Adrenal gland (tissue), 12 donors: Measurements from ENCODE around the gene RUNX3. TPM values are rescaled to one million over a fixed set of nuclear protein-coding genes. Genes with fewer than 3 reads are reported as not detected.

Experiments
- DNase-seq, 7 donors: peaks; one replicate each; pipeline ENCODE4 v3.0.0-alpha.2; 2019 to 2020
- H3K27ac ChIP-seq, 5 donors: fragments of 200-600 bp; sonication (generic) in 4 of 5; 1 replicate in 3 of 5; 2 replicates in 2 of 5; pipeline versions ENCODE4 v1.5.1 to v1.8.0; 2016 to 2020; ENCODE audit warnings: mild to moderate bottlenecking in 1 of 5
- H3K27me3 ChIP-seq: fragments of 200-600 bp; 2 replicates; pipeline ENCODE4 v1.8.0; 2021
- H3K36me3 ChIP-seq, 2 donors: fragments of 200-600 bp; replicated peaks in 1 of 2; 1 replicate in 1 of 2; 2 replicates in 1 of 2; pipeline versions ENCODE4 v1.5.1 to v1.8.0; 2018 to 2022
- H3K4me1 ChIP-seq, 2 donors: fragments of 200-600 bp; replicated peaks in 1 of 2; 1 replicate in 1 of 2; 2 replicates in 1 of 2; pipeline versions ENCODE4 v1.5.1 to v1.8.0; 2018 to 2021
- H3K4me3 ChIP-seq, 4 donors: fragments of 200-600 bp; sonication (generic) in 3 of 4; one replicate each; pipeline ENCODE4 v1.5.1; 2016 to 2018
- H3K9me3 ChIP-seq, 3 donors: fragments of 200-600 bp; sonication (generic) in 1 of 3; replicated peaks in 1 of 3; 1 replicate in 2 of 3; 2 replicates in 1 of 3; pipeline versions ENCODE4 v1.5.1 to v1.8.0; 2016 to 2021
- CTCF ChIP-seq, 6 experiments: fragments of 450-650 bp in 4 of 6; fragments of 200-600 bp in 2 of 6; sonication (generic) in 1 of 6; IDR thresholded peaks; 1 replicate in 5 of 6; 2 replicates in 1 of 6; pipeline versions ENCODE4 v1.5.1 to v1.8.0; 2016 to 2021; ENCODE audit warnings: antibody characterized with exemption in 6 of 6, mild to moderate bottlenecking in 2 of 6, moderate library complexity in 1 of 6
- POLR2A ChIP-seq, 2 donors: fragments of 450-650 bp; IDR thresholded peaks; one replicate each; pipeline ENCODE4 v1.6.1; 2017; ENCODE audit warnings: antibody characterized with exemption in 2 of 2, mild to moderate bottlenecking in 2 of 2, moderate library complexity in 1 of 2
- WGBS, 4 donors: extraction: QIAGEN DNeasy Blood & Tissue Kit in 2 of 4; methylation state at CpG; one replicate each; pipeline versions ENCODE4 v1.1.5 to v1.1.7; 2013 to 2017; 5-methylcytosine and 5-hydroxymethylcytosine counted together
- intact Hi-C, 2 donors: fragments of 100-400 bp; cut with DNase I; formaldehyde crosslinking; loops; one replicate each; pipeline versions ENCODE4 v1.14.1 to v1.15.0; 2022 to 2023
- polyA plus RNA-seq, 3 donors: library from polyadenylated mRNA; stranded (reverse); fragments of 200-250 nt in 2 of 3; fragments of 350-450 nt in 1 of 3; fragmentation: Illumina TruSeq in 1 of 3; extraction: RNeasy Lipid Tissue Mini Kit (QIAGEN cat#74804) in 1 of 3; gene quantifications; one replicate each; pipeline ENCODE4 v1.2.3, GENCODE V29; 2013 to 2014
- total RNA-seq, 9 donors: library from RNA; depleted of rRNA in 4 of 9; stranded (reverse); fragments of >200 nt in 4 of 9; fragments of 120-200 nt in 1 of 9; fragmentation: NEBNext Ultra II Directional in 1 of 9; extraction: Animal tissue kit (Norgen Biotek cat#: 25700) in 1 of 9; gene quantifications; one replicate each; pipeline versions ENCODE4 v1.1.0 to v1.2.4, GENCODE V29; 2013 to 2023
- donor health status: healthy with polysubstance abuse.
- donor health status: Bipolar disorder and iron deficiency.
- donor health status: DM: yes; HTN: yes; CAD: no.
- donor health status: DM: no; HTN: no; CAD: no.
- donor health status: DM: no; HTN: no; CAD: no.
- donor health status: DM: yes; HTN: yes; CAD: no.

Gene RUNX3
- total and polyA plus RNA-seq, 12 donors: 0.06 to 7.5 (median 2.7) TPM

DNA sequence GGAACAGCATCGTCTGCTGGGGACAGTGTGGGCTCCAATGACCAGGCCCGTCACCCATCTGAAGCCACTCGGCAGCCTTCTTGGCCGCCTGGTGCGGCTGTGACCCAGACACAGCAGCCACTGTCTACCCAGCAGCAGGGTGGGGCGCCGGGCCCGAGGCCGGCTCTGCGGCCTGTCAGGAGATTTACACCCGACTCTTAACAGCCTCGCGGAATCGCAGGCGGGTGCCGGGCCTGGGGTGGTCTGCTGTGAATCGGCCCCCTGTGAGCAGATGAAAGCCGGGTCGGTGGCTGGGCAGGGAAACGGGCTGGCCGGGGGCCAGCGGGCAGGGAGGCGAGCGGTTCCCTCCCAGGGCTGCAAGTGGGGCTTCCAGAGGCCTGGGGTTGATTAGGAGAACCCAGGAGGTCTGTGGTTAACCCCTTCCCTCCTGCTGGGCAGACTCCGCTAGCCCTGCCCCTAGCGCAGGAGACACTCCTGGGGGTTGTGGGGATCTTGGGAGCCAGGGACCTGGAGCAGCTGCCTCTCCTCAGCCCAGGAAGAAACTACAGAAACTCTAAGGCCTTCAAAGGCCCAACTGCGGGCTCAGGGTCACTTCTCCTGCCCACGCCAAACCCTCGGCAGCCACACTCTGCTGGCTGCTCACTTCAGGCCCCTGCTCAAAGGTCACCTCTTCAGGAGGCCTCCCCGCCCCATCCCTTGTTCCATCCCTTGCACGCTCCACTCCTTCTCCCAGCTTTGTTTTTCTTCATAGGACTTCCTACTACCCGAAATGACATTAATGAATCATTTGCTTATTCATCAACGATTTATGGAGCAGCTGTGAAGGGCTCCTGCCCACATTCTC, 15.6 kb downstream of the RUNX3 start:
- intact Hi-C loops: no loop called here
- H3K27me3 ChIP-seq: no peaks in the 10 kb centered on the region
- H3K4me3 ChIP-seq: no peak overlapping the region
- no peaks in the 10 kb centered on the region for H3K4me1 ChIP-seq
- DNase-seq: no peak
- no peaks in the 10 kb centered on the region for H3K36me3 ChIP-seq
- H3K9me3 ChIP-seq: no peaks in the 10 kb centered on the region
- TF ChIP-seq CTCF (IDR thresholded peaks at IDR 0.05) (no peak), POLR2A (IDR thresholded peaks at IDR 0.05) (no peak)
- WGBS, 4 donors: 50 to 57% (median 51%) methylated on average over 7 to 33 of the region's 33 CpGs
- no peak overlapping the region for H3K27ac ChIP-seq

GRCh38 chr1:24913616-24914225, 16.4 kb downstream of the RUNX3 start:
- Histone ChIP-seq H3K27ac (no peak overlapping the region), H3K27me3 (no peaks in the 10 kb centered on the region), H3K9me3 (no peaks in the 10 kb centered on the region), H3K4me1 (no peaks in the 10 kb centered on the region), H3K36me3 (no peaks in the 10 kb centered on the region), H3K4me3 (no peak overlapping the region)
- intact Hi-C loops: no loop called here
- no peak for TF ChIP-seq POLR2A (IDR thresholded peaks at IDR 0.05)
- 65 to 86% (median 84%) methylated on average over 9 to 10 of the region's 10 CpGs for WGBS, 4 donors
- no peak for DNase-seq

DNA sequence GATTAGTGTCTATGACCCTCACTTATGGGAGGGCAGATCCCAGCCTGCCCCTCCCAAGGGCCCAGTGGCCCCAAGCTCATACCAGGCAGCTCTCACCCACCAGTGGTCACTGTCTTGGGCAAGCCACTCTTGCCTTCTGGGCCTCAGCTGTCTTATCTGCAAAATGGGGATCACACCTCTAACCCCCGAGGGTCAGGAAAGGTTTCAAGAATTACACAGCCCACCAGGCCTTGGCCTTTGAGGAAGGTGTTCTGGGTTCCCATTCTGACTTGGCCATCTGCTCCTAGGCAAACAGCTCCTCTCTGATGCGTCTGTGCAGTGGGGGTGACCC, 16.8 kb downstream of the RUNX3 start:
- WGBS, 4 donors: 88 to 100% (median 90%) methylated on average over 1 to 2 of the region's 2 CpGs; no CpG with 5 or more reads in 1 of the 4 donors
- Histone ChIP-seq H3K9me3 (no peaks in the 10 kb centered on the region), H3K4me1 (no peaks in the 10 kb centered on the region), H3K4me3 (no peak overlapping the region), H3K27me3 (no peaks in the 10 kb centered on the region), H3K36me3 (no peaks in the 10 kb centered on the region), H3K27ac (no peak overlapping the region)
- intact Hi-C loops: no loop called here
- DNase-seq: no peak
- TF ChIP-seq CTCF (IDR thresholded peaks at IDR 0.05) (no peak), POLR2A (IDR thresholded peaks at IDR 0.05) (no peak)

- H3K36me3 ChIP-seq: no peaks in the 10 kb centered on the region
- no peak overlapping the region for H3K27ac ChIP-seq
- H3K4me1 ChIP-seq: no peaks in the 10 kb centered on the region
- TF ChIP-seq CTCF (IDR thresholded peaks at IDR 0.05) (no peak), POLR2A (IDR thresholded peaks at IDR 0.05) (no peak)
- intact Hi-C loops: no loop called here
- WGBS, 4 donors: 82 to 87% (median 85%) methylated on average over 6 to 13 of the region's 13 CpGs
- H3K27me3 ChIP-seq: no peaks in the 10 kb centered on the region
- no peak overlapping the region for H3K4me3 ChIP-seq
- no peaks in the 10 kb centered on the region for H3K9me3 ChIP-seq
- DNase-seq: no peak
Observed at GRCh38 chr1:24912376-24913273, 17.5 kb downstream of the RUNX3 start.
